HepG2 (cell line): ENCODE results near the gene CIT. TPM values are rescaled to one million over a fixed set of nuclear protein-coding genes. Genes with fewer than 3 reads are reported as not detected.

ENCODE experiments used
- ARID2 ChIP-seq: sonication (generic); formaldehyde crosslinking; IDR thresholded peaks from 2 replicates; pipeline ENCODE4 v1.8.1; 2022; ENCODE audit warnings: mild to moderate bottlenecking, missing genetic modification reagents, borderline replicate concordance
- CHD2 ChIP-seq: IDR thresholded peaks from 2 replicates; pipeline ENCODE4 v1.6.1; 2011; ENCODE audit warnings: low read depth, low read length, improper control_type of control experiment
- DPF2 ChIP-seq: sonication (generic); formaldehyde crosslinking; IDR thresholded peaks from 2 replicates; pipeline ENCODE4 v1.4.0; 2020; ENCODE audit warnings: mild to moderate bottlenecking, low read depth, missing genetic modification reagents, borderline replicate concordance
- GFI1 ChIP-seq: sonication (generic); formaldehyde crosslinking; IDR thresholded peaks from 2 replicates; pipeline ENCODE4 v1.5.0; 2020; ENCODE audit warnings: missing genetic modification reagents, mild to moderate bottlenecking, borderline replicate concordance
- MBD4 ChIP-seq: IDR thresholded peaks from 2 replicates; pipeline ENCODE4 v1.6.1; 2012; ENCODE audit warnings: low read length, inconsistent platforms, borderline replicate concordance
- MZF1 ChIP-seq: sonication (generic); formaldehyde crosslinking; IDR thresholded peaks from 2 replicates; pipeline ENCODE4 v1.8.1; 2023; ENCODE audit warnings: mild to moderate bottlenecking, missing genetic modification reagents, borderline replicate concordance
- NR1H2 ChIP-seq: sonication (generic); formaldehyde crosslinking; IDR thresholded peaks from 2 replicates; pipeline ENCODE4 v1.8.1; 2022; ENCODE audit warnings: low read depth, missing genetic modification reagents, borderline replicate concordance
- PCBP2 ChIP-seq: fragments of 200-400 bp; formaldehyde crosslinking; optimal IDR thresholded peaks from 2 replicates; pipeline ENCODE3; 2018; ENCODE audit warnings: low read length, low read depth; ENCODE audit not compliant: poor library complexity, severe bottlenecking
- RARG ChIP-seq: sonication (generic); formaldehyde crosslinking; IDR thresholded peaks from 2 replicates; pipeline ENCODE4 v1.4.0; 2020; ENCODE audit warnings: low read depth, mild to moderate bottlenecking, missing genetic modification reagents
- SETDB1 ChIP-seq: sonication (generic); formaldehyde crosslinking; IDR thresholded peaks from 2 replicates; pipeline ENCODE4 v1.5.1; 2020; ENCODE audit warnings: missing genetic modification reagents, mild to moderate bottlenecking, borderline replicate concordance
- SIN3A ChIP-seq: IDR thresholded peaks from 2 replicates; pipeline ENCODE4 v1.6.1; 2011; ENCODE audit warnings: low read depth, mild to moderate bottlenecking, control low read depth, low read length, borderline replicate concordance
- SOX13 ChIP-seq, 3 experiments: fragments of 450-650 bp in 1 of 3; sonication (generic) in 1 of 3; formaldehyde crosslinking in 1 of 3; IDR thresholded peaks in 2 of 3; conservative IDR thresholded peaks in 1 of 3; 2 replicates each; pipeline versions ENCODE4 v1.5.0 to v1.6.1; 2016 to 2020; ENCODE audit warnings: antibody characterized with exemption in 1 of 3, mild to moderate bottlenecking in 1 of 3, missing compliant biosample characterization in 1 of 3, missing genetic modification reagents in 1 of 3, moderate library complexity in 1 of 3
- TBX2 ChIP-seq: sonication (generic); formaldehyde crosslinking; IDR thresholded peaks from 2 replicates; pipeline ENCODE4 v1.5.0; 2020; ENCODE audit warnings: missing genetic modification reagents, mild to moderate bottlenecking, borderline replicate concordance
- TGIF2 ChIP-seq: IDR thresholded peaks from 2 replicates; pipeline ENCODE4 v1.6.1; 2016; ENCODE audit warnings: control low read depth, missing compliant biosample characterization
- WIZ ChIP-seq: sonication (generic); formaldehyde crosslinking; IDR thresholded peaks from 2 replicates; pipeline ENCODE4 v1.5.1; 2020; ENCODE audit warnings: mild to moderate bottlenecking, missing genetic modification reagents
- ZC3H13 ChIP-seq: sonication (generic); formaldehyde crosslinking; IDR thresholded peaks from 2 replicates; pipeline ENCODE4 v1.8.1; 2023; ENCODE audit warnings: mild to moderate bottlenecking, missing genetic modification reagents, moderate library complexity
- ZFP90 ChIP-seq: sonication (generic); formaldehyde crosslinking; IDR thresholded peaks from 2 replicates; pipeline ENCODE4 v1.8.0; 2022; ENCODE audit warnings: missing genetic modification reagents, mild to moderate bottlenecking, inconsistent platforms, borderline replicate concordance
- ZNF337 ChIP-seq: sonication (generic); formaldehyde crosslinking; IDR thresholded peaks from 2 replicates; pipeline ENCODE4 v1.5.1; 2020; ENCODE audit warnings: missing genetic modification reagents, low read depth, mild to moderate bottlenecking, borderline replicate concordance
- ZNF572 ChIP-seq: sonication (generic); formaldehyde crosslinking; IDR thresholded peaks from 2 replicates; pipeline ENCODE4 v1.5.1; 2020; ENCODE audit warnings: mild to moderate bottlenecking, missing genetic modification reagents
- ZNF589 ChIP-seq: sonication (generic); formaldehyde crosslinking; conservative IDR thresholded peaks from 2 replicates; pipeline ENCODE4 v1.8.0; 2022; ENCODE audit warnings: mild to moderate bottlenecking, moderate library complexity, missing genetic modification reagents
- ZNF597 ChIP-seq: sonication (generic); formaldehyde crosslinking; IDR thresholded peaks from 2 replicates; pipeline ENCODE4 v1.5.0; 2020; ENCODE audit warnings: missing genetic modification reagents
- ZNF691 ChIP-seq: sonication (generic); formaldehyde crosslinking; IDR thresholded peaks from 2 replicates; pipeline ENCODE4 v1.4.0; 2020; ENCODE audit warnings: missing genetic modification reagents, low read depth, mild to moderate bottlenecking, borderline replicate concordance
- polyA plus RNA-seq, 8 experiments: library from polyadenylated mRNA; depleted of rRNA in 3 of 8; stranded (reverse) in 7 of 8; unstranded in 1 of 8; fragments of >200 nt; fragmentation: Illumina TruSeq in 4 of 8; extraction: Trizol in 4 of 8; gene quantifications; 2 replicates each; pipeline versions ENCODE4 v1.2.1 to v1.2.3, GENCODE V29; 2011 to 2016; ENCODE audit warnings: low read depth in 4 of 8, missing spikeins in 1 of 8, mixed read lengths in 1 of 8; ENCODE audit not compliant: insufficient read depth in 1 of 8
- total RNA-seq, 5 experiments: library from RNA; depleted of rRNA; stranded (reverse); fragments of >200 nt; fragmentation: Illumina TruSeq; extraction: Trizol; gene quantifications; 2 replicates each; pipeline ENCODE4 v1.2.3, GENCODE V29; 2016; ENCODE audit warnings: low read depth in 1 of 5
- TF ChIP-seq, protein P1 (sequence below): sonication (generic); formaldehyde crosslinking; IDR thresholded peaks from 2 replicates; pipeline ENCODE4 v1.4.0; 2020; ENCODE audit warnings: missing genetic modification reagents

The CIT gene
- total and polyA plus RNA-seq, 2 of the 13 experiments (the other 11 are each of a cell fraction or from before 2014, with no cell fraction given): 7.7 to 11.7 TPM

DNA sequence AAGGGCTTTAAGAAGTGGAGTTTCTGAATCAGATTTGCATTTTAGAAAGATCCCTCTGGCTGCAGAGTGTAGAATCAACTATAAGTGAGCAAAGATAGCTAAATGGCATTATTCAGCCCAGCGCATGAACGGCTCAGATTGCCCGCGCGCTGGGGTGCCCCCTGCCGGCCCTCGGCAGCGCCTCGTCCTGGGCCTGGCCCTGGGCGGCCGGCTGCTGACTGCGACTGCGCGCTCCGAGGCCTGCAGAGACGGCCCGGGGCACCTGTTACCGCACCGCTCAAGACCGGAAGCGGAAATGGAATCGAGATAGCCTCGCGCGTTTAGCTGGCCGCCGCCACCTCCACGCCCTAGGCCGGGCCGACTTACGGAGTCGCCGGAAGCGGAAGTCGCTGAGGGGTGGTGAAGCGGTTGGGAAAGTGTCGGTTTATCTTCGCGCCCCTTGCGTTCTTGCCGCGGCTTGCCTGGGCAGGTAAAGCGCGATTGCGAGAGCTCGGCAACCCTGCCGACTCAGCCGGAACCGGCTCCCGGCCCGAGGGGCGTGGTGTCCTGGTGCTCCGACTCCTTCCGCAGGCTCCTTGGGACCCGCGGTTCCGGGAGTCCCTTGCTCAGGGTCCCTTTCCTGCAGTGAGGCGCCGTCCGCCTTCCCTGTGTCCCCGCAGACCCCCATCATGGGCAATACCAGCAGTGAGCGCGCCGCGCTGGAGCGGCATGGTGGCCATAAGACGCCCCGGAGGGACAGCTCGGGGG lies 209.4 kb downstream of the CIT start, which contains the start of gene PRKAB1 (continued):
- no peak for TF ChIP-seq ZC3H13 (CRISPR knock-in tag)
- peak; percentile 62 for TF ChIP-seq TGIF2 (CRISPR knock-in tag)
- TF ChIP-seq ARID2: peak; percentile 57; the same call in 1 of the 2 replicates
- no peak for TF ChIP-seq SETDB1 (CRISPR knock-in tag)
- TF ChIP-seq NR1H2 (CRISPR knock-in tag): 0 out of 2 replicates have a peak, but pooled peaks have one; percentile 44
- TF ChIP-seq GFI1: peak; percentile 78
- no peak for TF ChIP-seq RARG
- TF ChIP-seq ZNF337 (CRISPR knock-in tag): peak; percentile 50; the same call in 1 of the 2 replicates
- TF ChIP-seq ZFP90 (CRISPR knock-in tag): peak; percentile 38; the same call in 1 of the 2 replicates
- TF ChIP-seq ZNF589 (CRISPR knock-in tag): no peak
- TF ChIP-seq ZNF691 (CRISPR knock-in tag): peak; percentile 74; the same call in 1 of the 2 replicates
- TF ChIP-seq SIN3A: no peak
- no peak for TF ChIP-seq MBD4
- TF ChIP-seq TBX2 (CRISPR knock-in tag): peak; percentile 97
- TF ChIP-seq ZNF597: no peak
- TF ChIP-seq ZNF572: peak; percentile 73; the same call in 1 of the 2 replicates
- TF ChIP-seq WIZ: no peak
- TF ChIP-seq DPF2 (CRISPR knock-in tag): no peak
- no peak for TF ChIP-seq MZF1
- no peak for TF ChIP-seq PCBP2
- peak; percentile 82 for TF ChIP-seq CHD2
- TF ChIP-seq, protein P1, sequence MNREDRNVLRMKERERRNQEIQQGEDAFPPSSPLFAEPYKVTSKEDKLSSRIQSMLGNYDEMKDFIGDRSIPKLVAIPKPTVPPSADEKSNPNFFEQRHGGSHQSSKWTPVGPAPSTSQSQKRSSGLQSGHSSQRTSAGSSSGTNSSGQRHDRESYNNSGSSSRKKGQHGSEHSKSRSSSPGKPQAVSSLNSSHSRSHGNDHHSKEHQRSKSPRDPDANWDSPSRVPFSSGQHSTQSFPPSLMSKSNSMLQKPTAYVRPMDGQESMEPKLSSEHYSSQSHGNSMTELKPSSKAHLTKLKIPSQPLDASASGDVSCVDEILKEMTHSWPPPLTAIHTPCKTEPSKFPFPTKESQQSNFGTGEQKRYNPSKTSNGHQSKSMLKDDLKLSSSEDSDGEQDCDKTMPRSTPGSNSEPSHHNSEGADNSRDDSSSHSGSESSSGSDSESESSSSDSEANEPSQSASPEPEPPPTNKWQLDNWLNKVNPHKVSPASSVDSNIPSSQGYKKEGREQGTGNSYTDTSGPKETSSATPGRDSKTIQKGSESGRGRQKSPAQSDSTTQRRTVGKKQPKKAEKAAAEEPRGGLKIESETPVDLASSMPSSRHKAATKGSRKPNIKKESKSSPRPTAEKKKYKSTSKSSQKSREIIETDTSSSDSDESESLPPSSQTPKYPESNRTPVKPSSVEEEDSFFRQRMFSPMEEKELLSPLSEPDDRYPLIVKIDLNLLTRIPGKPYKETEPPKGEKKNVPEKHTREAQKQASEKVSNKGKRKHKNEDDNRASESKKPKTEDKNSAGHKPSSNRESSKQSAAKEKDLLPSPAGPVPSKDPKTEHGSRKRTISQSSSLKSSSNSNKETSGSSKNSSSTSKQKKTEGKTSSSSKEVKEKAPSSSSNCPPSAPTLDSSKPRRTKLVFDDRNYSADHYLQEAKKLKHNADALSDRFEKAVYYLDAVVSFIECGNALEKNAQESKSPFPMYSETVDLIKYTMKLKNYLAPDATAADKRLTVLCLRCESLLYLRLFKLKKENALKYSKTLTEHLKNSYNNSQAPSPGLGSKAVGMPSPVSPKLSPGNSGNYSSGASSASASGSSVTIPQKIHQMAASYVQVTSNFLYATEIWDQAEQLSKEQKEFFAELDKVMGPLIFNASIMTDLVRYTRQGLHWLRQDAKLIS (CRISPR knock-in tag): 0 out of 2 replicates have a peak, but pooled peaks have one; percentile 12
- no peak for TF ChIP-seq SOX13 (IDR thresholded peaks at IDR 0.05)
- TF ChIP-seq SOX13 (CRISPR knock-in tag; conservative IDR thresholded peaks at IDR 0.05 in 1 of 2, IDR thresholded peaks at IDR 0.05 in 1 of 2): peak in 1 of 2 experiments; percentile 20; a peak in 1 of 4 replicates
